Kidney capillary endothelial cell (primary cell): Measurements from ENCODE around the gene HPD.

ENCODE experiments used
- DNase-seq: peaks from one replicate; pipeline ENCODE4 v3.0.0-alpha.2; 2018; ENCODE audit warnings: low spot score

The HPD gene

GRCh38 chr12:121828826-121829225 lies 29.8 kb downstream of the HPD start:
- DNase-seq, result no peak

- DNase-seq, result no peak
These were observed 30.4 kb downstream of the HPD start for GRCh38 chr12:121828306-121828705.

GRCh38 chr12:121827351-121828099 lies 31.1 kb downstream of the HPD start:
- DNase-seq, result no peak

- DNase-seq, result no peak
These were observed 32.1 kb downstream of the HPD start for GRCh38 chr12:121826318-121827150.

- no peak for DNase-seq
These were observed 33.6 kb downstream of the HPD start for GRCh38 chr12:121825041-121825523.

GRCh38 chr12:121823727-121824115 lies 34.9 kb downstream of the HPD start:
- DNase-seq, result no peak

- no peak for DNase-seq
These were observed 35.4 kb downstream of the HPD start for GRCh38 chr12:121823101-121823726.

- no peak for DNase-seq
These were observed 36.1 kb downstream of the HPD start for GRCh38 chr12:121822393-121823100.

- no peak for DNase-seq
These were observed 38.6 kb downstream of the HPD start for GRCh38 chr12:121820056-121820455.

GRCh38 chr12:121819212-121819949 lies 39.3 kb downstream of the HPD start:
- no peak for DNase-seq

GRCh38 chr12:121817648-121818043 lies 41.0 kb downstream of the HPD start:
- DNase-seq, result no peak

- no peak for DNase-seq
These were observed 41.6 kb downstream of the HPD start for GRCh38 chr12:121816925-121817647.

GRCh38 chr12:121815263-121815662 lies 43.4 kb downstream of the HPD start:
- DNase-seq, result no peak

- no peak for DNase-seq
These were observed 44.1 kb downstream of the HPD start for GRCh38 chr12:121814429-121815119.

GRCh38 chr12:121813951-121814350 lies 44.7 kb downstream of the HPD start:
- no peak for DNase-seq

- no peak for DNase-seq
These were observed 45.5 kb downstream of the HPD start for GRCh38 chr12:121812921-121813896.

- DNase-seq, result no peak
These were observed 46.3 kb downstream of the HPD start for GRCh38 chr12:121812320-121812871.
